Pancreas (tissue), 10 donors: ENCODE measurements around the gene BRMS1. TPM values are rescaled to one million over a fixed set of nuclear protein-coding genes. Genes with fewer than 3 reads are reported as not detected.

Experiments used
- ATAC-seq, 4 donors: fragments of 200-7000 bp; cut with Tn5 transposase; one replicate each; pipeline versions ENCODE4 v1.8.0 to v1.9.1; 2020; ENCODE audit warnings: mild to moderate bottlenecking in 4 of 4, moderate library complexity in 4 of 4
- DNase-seq, 6 donors: peaks; one replicate each; pipeline ENCODE4 v3.0.0-alpha.2; 2020
- FAIRE-seq: peaks from 2 replicates; lab custom pipeline; 2012; peaks lifted over from hg19 to GRCh38; lab: Jason Lieb, UNC
- H3K27ac ChIP-seq, 4 donors: fragments of 200-600 bp; sonication (generic); 1 replicate in 3 of 4; 2 replicates in 1 of 4; pipeline versions ENCODE4 v1.5.0 to v1.8.0; 2020
- H3K27me3 ChIP-seq, 4 donors: fragments of 200-600 bp; one replicate each; pipeline ENCODE4 v1.8.0; 2021
- H3K36me3 ChIP-seq, 3 donors: fragments of 200-600 bp; sonication (generic) in 1 of 3; one replicate each; pipeline versions ENCODE4 v1.5.0 to v1.8.0; 2020 to 2021
- H3K4me1 ChIP-seq, 3 donors: fragments of 200-600 bp; one replicate each; pipeline ENCODE4 v1.8.0; 2021
- H3K4me3 ChIP-seq, 4 donors: fragments of 200-600 bp; sonication (generic) in 2 of 4; one replicate each; pipeline versions ENCODE4 v1.5.0 to v1.8.0; 2020 to 2021
- H3K9me3 ChIP-seq, 4 donors: fragments of 200-600 bp; one replicate each; pipeline ENCODE4 v1.8.0; 2021
- CTCF ChIP-seq, 4 donors: fragments of 200-600 bp; sonication (generic) in 3 of 4; IDR thresholded peaks; one replicate each; pipeline versions ENCODE4 v1.5.0 to v1.8.0; 2021; ENCODE audit warnings: antibody characterized with exemption in 4 of 4
- WGBS, 2 donors: extraction: QIAGEN DNeasy Blood & Tissue Kit; methylation state at CpG; one replicate each; pipeline ENCODE4 v1.1.7; 2013; 5-methylcytosine and 5-hydroxymethylcytosine counted together
- intact Hi-C, 3 donors: fragments of 100-400 bp; cut with DNase I; formaldehyde crosslinking; loops; one replicate each; pipeline versions ENCODE4 v1.11.1 to v1.14.2; 2022
- polyA plus RNA-seq, 2 donors: library from polyadenylated mRNA; stranded (reverse); fragments of 200-250 nt; gene quantifications; one replicate each; pipeline ENCODE4 v1.2.3, GENCODE V29; 2013
- total RNA-seq, 6 donors: library from RNA; stranded (reverse); fragmentation: NEBNext Ultra II Directional in 4 of 6; extraction: Animal tissue kit (Norgen Biotek cat#: 25700) in 4 of 6; gene quantifications; one replicate each; pipeline versions ENCODE4 v1.2.1 to v1.2.4, GENCODE V29; 2021 to 2023
- donor health status: healthy with polysubstance abuse.
- donor health status: DM: no; HTN: no; CAD: no; lungs with moderate emphysema.
- donor health status: DM: no; HTN: no; CAD: no.
- donor health status: control.
- donor health status: control.
- donor health status: Bipolar disorder and iron deficiency.
- donor health status: DM: yes; HTN: yes; CAD: no.
- donor health status: DM: no; HTN: no; CAD: no.
- donor health status: DM: no; HTN: no; CAD: no.
- donor health status: DM: yes; HTN: yes; CAD: no.

The BRMS1 gene
- total and polyA plus RNA-seq, 8 donors, result 14.3 to 65.0 (median 21.2) TPM

GRCh38 chr11:66325263-66325671 is 19.6 kb downstream of the BRMS1 start:
- Histone ChIP-seq H3K27ac (no peak overlapping the region), H3K9me3 (no peaks in the 10 kb centered on the region), H3K4me1 (no peaks in the 10 kb centered on the region), H3K4me3 (no peak overlapping the region), H3K27me3 (no peaks in the 10 kb centered on the region), H3K36me3 (no peaks in the 10 kb centered on the region)
- DNase-seq, result no peak
- TF ChIP-seq CTCF (IDR thresholded peaks at IDR 0.05), result no peak
- no peak for FAIRE-seq
- ATAC-seq, result no peak
- WGBS, 2 donors, result 75 to 86% methylated on average over 8 of the region's 8 CpGs
- intact Hi-C loops, result no loop called here

- Histone ChIP-seq H3K4me1 (no peaks in the 10 kb centered on the region), H3K9me3 (no peaks in the 10 kb centered on the region), H3K27me3 (no peaks in the 10 kb centered on the region), H3K4me3 (no peak overlapping the region), H3K36me3 (no peaks in the 10 kb centered on the region), H3K27ac (no peak overlapping the region)
- WGBS, 2 donors, result 61 to 65% methylated on average over 10 of the region's 10 CpGs
- FAIRE-seq (no peak), DNase-seq (no peak), ATAC-seq (no peak)
- no peak for TF ChIP-seq CTCF (IDR thresholded peaks at IDR 0.05)
- intact Hi-C loops, result no loop called here
Measured at GRCh38 chr11:66324664-66325063, 20.2 kb downstream of the BRMS1 start.

GRCh38 chr11:66323684-66324083 is 21.2 kb downstream of the BRMS1 start:
- ATAC-seq, result no peak
- Histone ChIP-seq H3K27me3 (no peaks in the 10 kb centered on the region), H3K4me3 (no peak overlapping the region), H3K27ac (no peak overlapping the region), H3K9me3 (no peaks in the 10 kb centered on the region), H3K36me3 (no peaks in the 10 kb centered on the region), H3K4me1 (no peaks in the 10 kb centered on the region)
- TF ChIP-seq CTCF (IDR thresholded peaks at IDR 0.05), result no peak
- no peak for FAIRE-seq
- WGBS, 2 donors, result 87 to 96% methylated on average over 1 of the region's 1 CpG
- intact Hi-C loops, result no loop called here
- peak in 1 of 6 donors; percentile 10 for DNase-seq

GRCh38 chr11:66322732-66323427 is 22.0 kb downstream of the BRMS1 start:
- DNase-seq, result peak in 2 of 6 donors; percentile 35 to 37

More at GRCh38 chr11:66322732-66323427, 22.0 kb downstream of the BRMS1 start:
- no peak for TF ChIP-seq CTCF (IDR thresholded peaks at IDR 0.05)
- FAIRE-seq (no peak), ATAC-seq (peak in 3 of 4 donors; percentile 26 to 54 (median 35))
- Histone ChIP-seq H3K27me3 (no peaks in the 10 kb centered on the region), H3K27ac (no peak overlapping the region), H3K9me3 (no peaks in the 10 kb centered on the region), H3K4me1 (no peaks in the 10 kb centered on the region), H3K4me3 (no peak overlapping the region), H3K36me3 (no peaks in the 10 kb centered on the region)
- intact Hi-C loops, result no loop called here
- WGBS, 2 donors, result 82 to 84% methylated on average over 8 to 11 of the region's 11 CpGs
